ENCODE measurements around the gene FBXO5.
"Not testable (repeated sequence)": the region's sequence is repeated elsewhere in the genome, so short reads cannot be mapped to it uniquely, and the experiment has no call there.

Gene FBXO5, protein sequence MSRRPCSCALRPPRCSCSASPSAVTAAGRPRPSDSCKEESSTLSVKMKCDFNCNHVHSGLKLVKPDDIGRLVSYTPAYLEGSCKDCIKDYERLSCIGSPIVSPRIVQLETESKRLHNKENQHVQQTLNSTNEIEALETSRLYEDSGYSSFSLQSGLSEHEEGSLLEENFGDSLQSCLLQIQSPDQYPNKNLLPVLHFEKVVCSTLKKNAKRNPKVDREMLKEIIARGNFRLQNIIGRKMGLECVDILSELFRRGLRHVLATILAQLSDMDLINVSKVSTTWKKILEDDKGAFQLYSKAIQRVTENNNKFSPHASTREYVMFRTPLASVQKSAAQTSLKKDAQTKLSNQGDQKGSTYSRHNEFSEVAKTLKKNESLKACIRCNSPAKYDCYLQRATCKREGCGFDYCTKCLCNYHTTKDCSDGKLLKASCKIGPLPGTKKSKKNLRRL

GRCh38 chr6:152982904-152983636, at the start of gene FBXO5:
FBXO5 (minus strand) TSS chr6:152983041; CDS start chr6:152982959, 82 bp downstream.
- peak; percentile 94 for DNase-seq

DNA sequence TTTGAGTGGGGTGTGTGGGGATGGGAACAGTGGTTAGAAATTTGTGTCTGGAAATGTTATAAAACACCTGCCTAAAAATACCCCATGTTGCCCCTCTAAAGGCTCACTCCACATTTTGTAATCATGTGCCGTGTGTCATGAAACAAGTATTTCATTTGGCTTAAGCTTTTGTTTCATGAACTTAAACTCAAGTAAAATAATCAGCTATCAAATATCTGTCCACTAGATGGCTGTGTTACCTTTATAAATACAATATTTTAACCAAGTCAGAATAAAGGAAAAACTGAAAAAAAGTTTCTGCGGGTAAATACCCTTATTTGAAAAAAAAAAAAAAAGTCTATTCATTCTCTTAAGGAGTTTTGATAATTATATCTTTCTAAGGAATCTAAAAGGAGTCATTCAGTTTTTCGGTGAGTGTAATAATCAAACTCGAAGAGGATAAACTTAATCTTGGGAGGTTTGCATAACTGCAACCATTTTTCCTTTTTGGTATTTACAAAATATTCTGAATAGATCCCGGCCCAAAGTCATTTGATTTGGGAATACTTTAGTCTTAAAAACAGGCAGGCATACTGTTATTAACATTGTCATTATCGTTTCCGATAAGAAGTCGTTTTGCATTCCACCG, 49.5 kb upstream of the FBXO5 start:
- no peak for DNase-seq

- no peak for DNase-seq
Measured at GRCh38 chr6:153031335-153031955, 48.6 kb upstream of the FBXO5 start.

GRCh38 chr6:153028963-153029362, 46.1 kb upstream of the FBXO5 start:
- DNase-seq, result no peak

DNA sequence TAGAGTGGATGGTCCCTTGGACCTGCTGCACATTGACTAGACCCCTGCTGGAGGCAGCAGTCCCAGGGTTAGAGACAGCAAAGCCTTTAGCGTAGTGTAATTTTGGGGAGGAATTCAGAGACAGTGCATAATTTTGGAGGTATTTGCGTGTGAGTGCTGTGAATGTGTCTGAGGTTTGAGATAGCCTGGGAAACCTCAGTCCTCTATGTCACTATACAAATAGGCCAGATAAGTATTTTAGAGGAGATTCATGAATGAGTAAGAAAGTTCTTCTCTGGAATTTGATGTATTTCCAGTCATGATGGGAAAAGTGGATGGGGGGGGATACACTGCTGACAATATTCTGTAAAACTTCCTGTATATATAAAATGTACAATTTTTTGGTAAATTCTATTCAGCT, 45.4 kb upstream of the FBXO5 start:
- DNase-seq, result no peak

DNA sequence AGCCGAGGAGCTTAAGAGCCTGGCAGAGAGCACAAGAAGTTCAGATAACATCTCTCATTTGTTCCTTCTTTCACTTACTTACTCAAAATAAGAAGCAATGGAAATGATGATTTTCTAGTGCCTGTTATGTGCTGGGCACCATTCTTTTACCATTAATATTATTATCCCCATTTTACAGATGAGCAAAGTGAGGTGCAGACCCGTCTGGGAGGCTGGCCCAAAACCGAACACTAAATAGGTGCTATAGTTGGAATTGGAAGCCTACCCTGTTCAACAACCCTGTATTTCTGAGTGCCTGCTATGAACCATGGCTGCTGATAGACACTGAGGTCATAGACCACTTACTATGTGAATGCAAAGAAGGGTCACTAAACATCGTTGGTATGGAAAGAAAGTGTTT, 44.6 kb upstream of the FBXO5 start:
- no peak for DNase-seq

- no peak for DNase-seq
Measured at GRCh38 chr6:153024709-153025017, 41.8 kb upstream of the FBXO5 start.

DNA sequence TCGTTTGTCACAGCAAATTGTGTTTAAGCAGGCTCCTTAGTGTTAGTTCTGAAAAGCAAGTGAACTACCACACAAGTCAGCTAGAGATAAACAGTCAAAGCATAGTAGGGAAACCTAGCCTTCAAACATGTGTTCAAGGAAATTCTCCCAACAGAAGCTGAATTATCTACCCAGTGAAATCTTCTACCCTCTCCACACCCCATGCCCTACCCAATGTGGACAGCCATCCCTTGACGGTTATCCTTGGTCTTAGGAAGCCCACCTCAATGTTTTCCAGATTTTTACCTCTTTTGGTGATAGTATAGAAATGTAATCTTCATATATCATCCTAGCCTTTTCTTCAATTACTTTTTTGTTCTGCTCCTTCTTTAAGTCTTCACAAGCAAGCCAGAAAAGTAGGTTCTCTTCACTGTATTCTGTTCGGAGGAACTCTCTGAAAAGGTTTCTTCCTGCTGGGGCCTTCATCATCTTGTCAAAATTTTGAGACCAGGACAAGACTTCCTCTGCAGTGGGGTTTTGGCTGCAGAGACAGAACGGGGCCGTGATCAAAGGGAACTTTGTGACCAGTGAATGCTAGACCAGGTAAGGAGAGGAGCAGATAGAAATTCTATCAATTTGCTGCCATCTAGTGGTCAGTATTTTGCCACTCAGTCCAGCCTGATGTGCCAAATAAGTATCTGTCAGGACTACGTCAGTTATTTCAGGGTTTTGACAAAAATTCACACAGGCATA, 41.3 kb upstream of the FBXO5 start:
- peak; percentile 15 for DNase-seq

DNA sequence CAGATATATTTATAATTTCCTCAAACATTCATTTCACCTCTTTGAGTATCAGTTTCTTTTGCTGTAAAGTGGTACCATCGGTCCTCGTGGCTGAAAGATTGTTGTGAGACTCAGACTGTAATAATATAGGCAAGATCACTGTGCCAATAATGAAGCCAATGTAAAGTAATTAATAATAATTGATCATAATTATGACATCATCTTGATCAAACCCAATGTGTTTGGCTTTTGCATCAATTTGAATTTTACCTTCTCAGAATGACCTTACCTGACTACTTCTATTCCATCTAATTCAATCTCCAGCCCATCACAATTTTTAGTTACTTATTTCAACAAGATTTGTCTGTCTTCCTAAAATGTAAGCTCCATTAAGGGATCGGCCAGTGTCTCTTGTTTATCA, 35.5 kb upstream of the FBXO5 start:
- DNase-seq, result no peak

- DNase-seq, result no peak
Measured at GRCh38 chr6:153016846-153017245, 34.0 kb upstream of the FBXO5 start.

DNA sequence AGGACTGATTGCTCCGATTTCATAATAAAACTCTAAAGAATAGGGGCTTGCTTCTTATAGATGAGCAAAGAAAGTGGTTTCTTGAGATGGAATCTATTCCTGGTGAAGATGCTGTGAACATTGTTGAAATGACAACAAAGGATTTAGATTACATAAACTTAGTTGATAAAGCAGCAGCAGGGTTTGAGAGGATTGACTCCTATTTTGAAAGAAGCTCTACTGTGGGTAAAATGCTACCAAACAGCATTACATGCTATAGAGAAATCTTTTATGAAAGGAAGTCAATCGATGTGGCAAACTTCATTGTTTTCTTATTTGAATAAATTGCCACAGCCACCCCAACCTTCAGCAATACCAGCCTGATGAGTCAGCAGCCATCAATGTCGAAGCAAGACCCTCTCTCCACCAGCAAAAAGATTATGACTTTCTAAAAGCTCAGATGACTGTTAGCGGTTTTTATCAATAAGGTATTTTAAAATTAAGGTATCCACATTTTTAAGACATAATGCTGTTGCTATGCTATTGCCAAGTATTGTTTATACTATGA, 32.3 kb upstream of the FBXO5 start:
- no peak for DNase-seq

DNA sequence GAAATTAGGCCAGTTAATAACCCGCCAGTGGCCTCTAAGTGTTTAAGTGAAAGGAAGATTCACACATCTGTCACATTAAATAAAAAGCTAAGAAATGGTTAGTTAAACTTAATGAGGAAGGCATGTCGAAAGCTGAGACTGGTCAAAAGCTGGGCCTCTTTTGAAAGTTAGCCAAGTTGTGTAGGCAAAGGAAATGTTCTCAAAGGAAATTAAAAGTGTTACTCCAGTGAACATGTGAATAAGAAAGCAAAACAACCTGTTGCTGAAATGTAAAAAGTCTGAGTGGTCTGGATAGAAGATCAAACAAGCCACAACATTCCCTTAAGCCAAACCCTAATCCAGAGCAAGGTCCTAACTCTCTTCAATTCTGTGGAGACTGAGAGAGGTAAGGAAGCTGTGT, 30.6 kb upstream of the FBXO5 start:
- DNase-seq, result no peak

GRCh38 chr6:153012856-153013255, 30.0 kb upstream of the FBXO5 start:
- no peak for DNase-seq

- DNase-seq, result no peak
Measured at GRCh38 chr6:153003366-153003690, 20.5 kb upstream of the FBXO5 start.

DNA sequence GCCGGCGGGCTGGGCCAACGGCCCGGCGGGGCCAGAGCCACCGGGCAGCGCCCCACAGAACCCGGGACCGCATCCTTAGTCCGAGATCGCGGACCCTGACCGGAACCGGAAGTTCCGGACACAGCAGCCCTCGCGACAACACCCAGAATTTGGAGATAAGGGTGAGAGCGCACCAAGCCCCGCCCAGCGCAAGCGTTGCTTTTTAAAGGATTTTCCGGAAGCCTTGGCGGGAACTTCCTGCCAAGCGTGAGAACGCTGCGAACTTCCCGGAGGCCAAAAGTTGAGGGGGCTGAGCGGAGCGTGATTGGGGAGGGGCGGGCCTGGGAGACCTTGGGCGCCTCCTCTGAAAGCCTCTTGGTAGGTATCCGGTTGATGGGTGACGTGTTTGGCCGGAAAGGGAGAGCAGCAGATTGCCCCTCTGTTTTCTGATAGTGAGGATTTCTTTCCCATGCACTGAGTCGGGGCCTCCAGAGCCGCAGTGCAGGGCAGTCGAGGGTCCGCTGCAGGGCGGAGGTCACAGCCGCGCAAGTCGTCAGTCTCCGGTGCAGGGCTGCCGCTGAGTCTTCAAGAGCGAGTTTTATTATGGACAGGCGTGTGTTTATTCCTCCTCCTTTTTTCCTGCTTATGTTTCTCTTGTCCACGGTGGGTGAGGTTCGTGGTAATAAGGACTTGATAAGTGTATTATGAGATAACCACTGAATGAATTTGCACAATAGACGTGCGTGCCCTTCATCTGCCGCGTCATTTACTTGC, 19.9 kb upstream of the FBXO5 start, which contains the start of gene MTRF1L:
MTRF1L (minus strand) TSS at position 97 of the 753 bp plus-strand sequence; CDS start at position 73, 24 bp downstream.
- DNase-seq, result peak; percentile 91

DNA sequence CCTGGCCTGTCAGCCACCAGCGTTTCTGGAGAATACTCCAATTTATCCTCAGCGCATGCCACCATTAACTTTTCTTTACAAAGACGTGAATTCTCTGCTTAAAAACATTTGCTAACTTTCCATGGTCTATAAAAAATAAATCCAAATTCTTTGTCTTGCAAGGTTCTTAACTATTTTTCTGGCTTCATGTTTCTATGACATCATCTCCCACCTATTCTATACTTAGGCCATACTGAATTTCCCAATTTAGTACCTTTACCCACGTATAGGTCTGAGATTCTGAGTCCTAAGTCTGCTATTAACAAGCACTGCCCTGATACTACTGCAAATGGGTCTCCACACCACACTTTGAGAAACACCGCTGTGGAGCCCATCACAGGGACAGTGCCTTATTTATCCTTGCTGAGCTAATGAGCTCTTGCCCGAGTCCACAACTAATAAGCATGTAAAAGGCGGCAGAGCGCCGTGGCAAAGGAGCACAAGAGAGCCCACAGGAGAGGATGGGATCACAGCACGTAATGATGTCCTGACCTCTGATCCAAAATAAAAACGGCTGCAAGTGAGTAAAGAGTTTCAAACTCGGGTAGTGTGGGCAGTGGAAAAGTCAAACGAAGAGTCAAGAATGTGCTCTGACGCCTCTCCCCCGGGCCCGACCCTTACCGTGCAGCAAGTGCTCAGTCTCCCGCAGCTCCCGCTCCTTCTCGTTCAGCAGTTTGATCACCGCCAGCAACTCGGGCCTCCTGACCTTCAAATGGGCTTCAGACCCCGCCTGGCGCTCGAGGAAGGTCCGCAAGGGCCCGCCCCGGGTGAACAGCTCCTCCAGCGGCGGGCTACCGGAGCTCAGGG, 19.1 kb upstream of the FBXO5 start:
- no peak for DNase-seq

DNA sequence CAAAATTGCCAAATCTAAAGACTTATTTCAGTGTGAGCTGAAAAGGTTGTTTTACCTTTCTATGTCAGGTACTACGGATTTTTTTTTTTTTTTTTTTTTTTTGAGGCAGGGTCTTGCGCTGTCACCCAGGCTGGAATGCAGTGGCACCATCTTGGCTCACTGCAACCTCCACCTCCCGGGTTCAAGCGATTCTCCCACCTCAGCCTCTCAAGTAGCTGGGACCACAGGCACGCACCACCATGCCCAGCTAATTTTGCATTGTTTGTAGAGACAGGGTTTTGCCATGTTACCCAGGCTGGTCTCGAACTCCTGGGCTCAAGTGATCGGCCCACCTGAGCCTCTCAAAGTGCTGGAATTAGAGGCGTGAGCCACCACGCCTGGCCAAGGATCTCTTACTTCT, 17.9 kb upstream of the FBXO5 start:
- not testable (repeated sequence) for DNase-seq

GRCh38 chr6:153000243-153000642, 17.4 kb upstream of the FBXO5 start:
- DNase-seq, result no peak

DNA sequence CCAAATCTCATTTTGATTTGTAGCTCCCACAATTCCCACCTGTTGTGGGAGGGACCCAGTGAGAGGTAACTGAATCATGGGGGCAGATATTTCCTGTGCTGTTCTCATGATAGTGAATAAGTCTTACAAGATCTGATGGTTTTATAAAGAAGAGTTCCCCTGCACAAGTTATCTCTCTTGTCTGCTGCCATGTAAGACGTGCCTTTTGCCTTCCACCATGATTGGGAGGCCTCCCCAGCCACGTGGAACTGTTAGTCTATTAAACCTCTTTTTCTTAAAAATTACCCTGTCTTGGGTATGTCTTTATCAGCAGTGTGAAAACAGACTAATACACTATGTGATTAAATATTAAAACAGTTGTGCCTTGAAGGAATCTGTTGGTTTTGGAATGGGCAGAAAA, 16.7 kb upstream of the FBXO5 start:
- DNase-seq, result not testable (repeated sequence)

DNA sequence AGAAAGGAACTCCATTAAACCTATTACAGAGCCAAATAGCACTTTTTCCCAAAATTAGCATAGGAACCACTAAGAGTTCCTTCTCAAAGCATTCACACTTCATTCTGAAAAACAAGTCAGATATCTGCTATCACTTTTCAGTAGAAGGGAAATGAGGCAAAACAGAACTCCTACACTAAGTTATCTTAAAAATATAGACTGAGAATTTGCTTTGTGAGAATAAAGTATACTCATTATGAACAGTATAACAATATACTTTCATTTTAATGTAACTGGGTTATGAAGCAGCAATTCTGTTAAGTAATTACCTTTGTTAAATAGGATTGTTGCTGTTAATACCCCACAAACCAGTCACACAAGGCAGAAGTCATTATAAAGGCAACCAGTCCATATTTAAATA, 11.0 kb upstream of the FBXO5 start:
- no peak for DNase-seq

- no peak for DNase-seq
Measured at GRCh38 chr6:152993431-152993830, 10.6 kb upstream of the FBXO5 start.
